DMS53 (cell line): ENCODE data around the gene THEMIS2.
"Not testable (repeated sequence)": the region's sequence is repeated elsewhere in the genome, so short reads cannot be mapped to it uniquely, and the experiment has no call there.

Experiments used
- DNase-seq: peaks from one replicate; lab custom pipeline; 2025; lab: John Stamatoyannopoulos, UW

The THEMIS2 gene

DNA sequence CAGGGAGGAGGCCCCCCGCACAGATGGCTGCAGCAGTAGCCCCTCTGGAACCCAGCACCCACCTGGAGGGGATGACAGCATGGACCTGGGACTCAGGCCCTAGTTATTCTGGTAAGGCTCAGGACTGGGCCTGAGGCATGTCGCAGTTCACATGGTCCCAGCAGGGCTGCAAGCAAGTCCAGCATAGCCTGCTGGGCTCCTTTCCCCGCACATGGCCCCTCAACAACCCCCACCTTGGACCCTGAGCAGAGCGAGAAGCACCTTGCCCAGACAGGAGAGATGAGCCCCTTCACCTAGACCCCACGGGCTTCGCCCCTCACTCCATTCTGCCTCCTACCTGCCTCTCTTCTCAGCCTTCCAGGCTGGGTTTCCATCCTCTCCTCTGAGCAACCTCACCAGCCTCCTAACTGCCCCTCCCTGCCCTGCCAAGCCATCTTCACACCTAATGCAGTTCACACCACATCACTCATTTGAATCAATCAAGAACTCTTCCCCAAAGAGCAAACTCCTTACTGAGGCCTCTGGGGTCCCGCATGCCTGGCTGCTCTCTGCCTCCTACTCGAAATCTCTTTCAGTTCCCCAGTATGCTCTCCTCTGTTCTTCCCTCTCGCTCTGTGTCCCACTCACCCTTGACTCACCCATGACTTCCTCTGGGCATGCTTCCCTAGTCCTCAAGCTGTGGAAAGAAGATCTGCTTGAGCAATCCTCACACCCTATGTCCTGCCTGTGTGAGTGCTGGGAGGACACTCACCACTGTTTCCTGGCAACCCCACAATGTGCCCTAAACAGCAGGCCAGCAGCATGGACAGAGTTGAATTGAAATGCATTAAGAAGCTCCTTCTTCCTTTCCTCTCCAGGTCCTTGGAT lies 9.4 kb upstream of the THEMIS2 start:
- peak; percentile 64 for DNase-seq

GRCh38 chr1:27863538-27863915 lies 8.8 kb upstream of the THEMIS2 start:
- no peak for DNase-seq

DNA sequence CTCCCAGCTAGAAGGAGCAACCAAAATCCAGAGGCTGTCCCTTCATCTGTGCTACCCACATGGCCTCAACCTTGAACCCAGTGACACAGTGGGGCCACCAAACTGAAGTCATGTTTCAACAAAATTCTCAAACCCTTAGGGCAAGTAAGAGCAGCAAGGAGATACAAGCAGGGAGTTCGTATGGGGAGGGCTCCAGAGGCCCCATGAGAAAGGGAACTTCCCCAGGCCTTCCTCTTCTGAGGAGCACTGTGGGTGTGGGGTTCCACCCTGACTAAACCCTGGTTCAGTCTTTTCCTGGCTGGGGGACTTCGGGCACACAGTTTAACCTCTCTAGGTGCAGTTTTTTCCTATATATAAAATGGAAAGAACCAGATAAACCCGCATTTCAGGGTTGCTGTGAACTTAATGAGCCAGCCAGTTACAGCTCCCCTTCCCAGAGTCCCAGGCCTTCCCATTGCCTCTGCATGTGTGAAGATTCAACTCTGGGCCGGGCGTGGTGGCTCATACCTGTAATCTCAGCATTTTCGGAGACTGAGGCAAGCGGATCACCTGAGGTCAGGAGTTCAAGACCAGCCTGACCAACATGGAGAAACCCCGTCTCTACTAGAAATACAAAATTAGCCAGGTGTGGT lies 8.0 kb upstream of the THEMIS2 start:
- peak; percentile 41 for DNase-seq

GRCh38 chr1:27865821-27866220 lies 6.5 kb upstream of the THEMIS2 start:
- no peak for DNase-seq

- no peak for DNase-seq
Observed at GRCh38 chr1:27868556-27868931, 3.8 kb upstream of the THEMIS2 start.

DNA sequence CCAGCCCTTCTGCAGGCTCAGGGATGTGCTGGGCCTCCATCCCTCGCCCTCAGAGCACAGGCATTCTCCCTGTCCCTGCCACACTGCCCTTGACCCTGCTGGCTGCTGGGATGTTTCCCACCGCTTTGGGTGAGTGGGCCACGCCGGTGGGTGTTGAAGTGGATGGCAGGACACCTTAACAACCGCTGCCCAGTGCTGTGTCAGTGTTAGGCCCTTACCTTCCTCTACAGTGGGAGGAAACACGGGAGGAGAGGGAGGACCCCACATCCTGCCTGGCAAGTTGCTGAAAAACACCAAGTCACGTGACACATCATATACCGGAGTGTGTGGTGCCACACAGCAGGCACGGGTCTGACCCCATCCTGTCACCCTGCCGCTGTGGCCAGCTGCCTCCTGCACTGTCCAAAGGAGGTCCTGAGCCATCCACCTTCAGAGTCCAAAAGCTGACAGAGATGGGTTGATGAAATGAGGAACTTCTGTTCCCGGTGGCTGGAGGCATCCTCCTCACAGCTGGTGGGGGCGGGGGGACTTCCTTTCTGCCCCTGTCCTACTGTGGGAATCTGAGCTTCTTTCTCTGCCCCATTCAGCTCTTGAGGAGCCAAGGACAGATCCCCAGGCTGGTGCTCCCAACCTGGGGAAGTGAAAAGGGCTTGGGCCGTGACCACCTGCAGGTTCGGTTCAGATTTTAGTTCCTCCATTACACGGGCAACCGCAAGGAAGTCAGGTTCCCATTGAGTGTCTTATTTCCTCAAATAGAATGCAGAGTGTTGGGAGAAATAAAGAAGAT lies 3.2 kb upstream of the THEMIS2 start:
- DNase-seq, result peak; percentile 45

DNA sequence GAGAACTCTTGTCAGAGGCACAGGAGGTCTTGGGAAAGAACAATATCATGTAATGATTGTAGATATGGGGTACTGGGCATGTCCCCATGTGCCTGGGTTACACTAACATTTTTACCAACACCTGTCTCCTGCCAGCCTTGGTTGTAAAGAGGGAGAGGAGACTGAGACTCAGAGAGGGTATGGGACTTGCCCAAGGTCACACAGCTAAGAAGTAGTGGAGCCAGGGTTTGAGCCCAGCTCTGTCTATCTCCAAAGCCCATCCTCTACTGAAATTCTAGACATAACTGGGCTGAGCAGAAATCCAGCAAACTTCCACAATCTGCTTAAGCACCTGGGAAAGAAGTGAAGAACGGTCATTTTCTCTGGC lies 2.6 kb upstream of the THEMIS2 start:
- DNase-seq, result peak; percentile 21

DNA sequence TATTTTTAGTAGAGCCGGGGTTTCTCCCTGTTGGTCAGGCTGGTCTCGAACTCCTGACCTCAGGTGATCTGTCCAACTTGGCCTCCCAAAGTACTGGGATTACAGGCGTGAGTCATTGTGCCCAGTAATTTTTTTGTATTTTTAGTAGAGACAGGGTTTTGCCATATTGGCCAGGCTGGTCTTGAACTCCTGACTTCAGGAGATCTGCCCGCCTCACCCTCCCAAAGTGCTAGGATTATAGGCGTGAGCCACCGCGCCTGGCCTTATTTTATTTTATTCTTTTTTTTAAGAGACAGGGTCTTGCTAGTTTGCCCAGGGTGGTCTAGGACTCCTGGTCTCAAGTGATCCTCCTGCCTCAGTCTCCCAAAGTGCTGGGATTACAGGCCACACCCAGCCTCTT lies 1.3 kb upstream of the THEMIS2 start:
- not testable (repeated sequence) for DNase-seq

DNA sequence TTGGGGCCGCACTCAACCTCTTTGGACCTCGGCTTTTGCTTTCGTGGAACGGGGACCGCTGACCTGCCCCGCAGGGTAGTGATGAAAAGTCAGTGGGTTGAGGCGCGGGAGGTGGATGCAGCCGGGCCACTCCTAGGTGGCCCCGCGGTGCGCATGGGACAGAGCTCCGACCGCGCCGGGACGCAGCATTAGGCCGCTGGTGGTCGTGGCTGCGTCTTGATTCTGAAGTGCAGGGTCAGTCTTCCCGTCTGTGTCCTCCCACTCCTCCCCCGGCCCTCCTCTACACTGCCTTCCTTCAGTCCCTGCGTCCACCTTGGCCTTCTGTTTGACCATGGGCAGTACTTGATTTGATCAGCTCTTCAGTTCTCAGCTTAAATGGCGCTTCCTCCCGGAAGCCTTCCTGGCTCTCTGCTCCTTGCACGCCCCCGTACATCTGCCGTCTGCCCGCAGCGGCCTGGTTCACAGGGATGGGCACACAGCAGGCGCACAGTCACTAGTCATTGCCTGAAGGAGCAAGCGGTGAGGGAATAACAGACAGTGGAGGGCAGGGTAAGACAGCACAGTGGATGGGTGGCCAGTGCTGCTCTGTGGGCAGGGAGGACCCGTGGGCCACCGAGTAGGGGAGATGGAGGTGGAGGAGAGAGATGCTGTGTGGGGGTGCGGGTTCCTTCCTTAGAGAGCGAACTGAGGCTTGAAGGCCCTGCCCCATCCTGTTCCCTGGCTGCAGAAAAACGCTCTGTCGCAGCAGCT lies 633 bp downstream of the THEMIS2 start:
- DNase-seq, result peak; percentile 75

GRCh38 chr1:27873671-27874384 lies 1.5 kb downstream of the THEMIS2 start:
- DNase-seq, result peak; percentile 45

- peak; percentile 35 for DNase-seq
Observed at GRCh38 chr1:27876341-27877114, 4.2 kb downstream of the THEMIS2 start.

DNA sequence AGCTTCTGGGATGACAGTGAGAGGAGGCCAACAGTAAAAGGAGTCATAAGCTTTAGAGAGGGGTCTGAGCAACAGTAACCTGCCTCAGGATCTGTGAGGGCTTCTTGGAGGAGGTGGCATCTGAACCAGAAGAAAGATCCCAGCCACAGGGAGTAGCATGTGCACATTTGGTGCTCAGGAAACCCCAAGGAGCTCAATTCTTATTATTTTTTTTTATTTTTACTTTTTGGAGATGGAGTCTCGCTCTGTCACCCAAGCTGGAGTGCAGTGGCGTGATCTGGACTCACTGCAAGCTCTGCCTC lies 4.7 kb downstream of the THEMIS2 start:
- no peak for DNase-seq

GRCh38 chr1:27878039-27878438 lies 5.7 kb downstream of the THEMIS2 start:
- no peak for DNase-seq

DNA sequence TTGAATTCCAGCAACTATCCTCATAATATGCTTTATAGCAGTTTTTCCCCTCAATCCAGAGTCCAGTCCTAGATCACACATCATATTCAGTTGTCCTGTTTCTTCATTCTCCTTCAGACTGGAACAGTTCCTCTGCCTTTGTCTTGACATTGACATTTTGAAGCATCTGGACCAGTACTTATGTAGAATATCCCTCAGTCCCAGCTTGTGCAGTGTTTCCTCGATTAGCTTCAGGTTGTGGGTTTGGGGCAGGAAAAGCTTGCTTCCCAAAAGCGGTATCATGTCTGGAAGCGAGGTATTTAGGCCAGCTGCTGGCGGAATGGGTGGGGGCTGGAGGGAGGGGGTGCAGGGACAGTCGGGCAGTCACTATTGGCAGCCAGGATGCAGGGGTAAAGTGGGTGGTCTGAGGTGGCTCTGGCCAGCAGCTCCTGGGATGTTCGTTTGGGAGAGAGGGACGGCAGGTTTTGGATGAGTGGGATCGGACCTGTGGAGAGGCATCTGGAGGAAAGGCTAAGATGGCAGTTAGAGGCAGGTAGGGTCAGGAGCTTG lies 6.5 kb downstream of the THEMIS2 start:
- DNase-seq, result no peak

DNA sequence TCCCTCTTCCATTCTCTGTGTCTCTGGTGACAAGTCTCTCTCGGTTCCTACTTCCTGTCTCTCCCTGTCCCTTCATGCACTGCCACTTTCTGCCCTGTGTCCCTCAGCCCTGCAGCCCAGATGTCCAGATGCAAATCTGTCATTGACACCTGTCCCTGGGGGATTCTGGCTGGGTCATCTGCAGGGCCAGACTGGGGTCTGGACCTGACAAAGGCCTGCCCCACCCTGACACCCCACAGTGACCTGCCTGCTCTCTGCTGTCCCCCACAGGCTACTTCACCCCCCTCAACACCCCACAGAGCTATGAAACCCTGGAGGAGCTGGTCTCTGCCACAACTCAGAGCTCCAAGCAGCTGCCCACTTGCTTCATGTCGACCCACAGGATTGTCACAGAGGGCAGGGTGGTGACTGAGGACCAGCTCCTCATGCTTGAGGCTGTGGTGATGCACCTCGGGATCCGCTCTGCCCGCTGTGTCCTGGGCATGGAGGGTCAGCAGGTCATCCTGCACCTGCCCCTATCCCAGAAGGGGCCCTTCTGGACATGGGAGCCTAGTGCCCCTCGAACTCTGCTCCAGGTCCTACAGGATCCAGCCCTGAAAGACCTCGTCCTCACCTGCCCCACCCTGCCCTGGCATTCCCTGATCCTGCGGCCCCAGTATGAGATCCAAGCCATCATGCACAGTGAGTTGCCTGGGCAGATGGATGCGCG lies 7.2 kb downstream of the THEMIS2 start:
- DNase-seq, result no peak

DNA sequence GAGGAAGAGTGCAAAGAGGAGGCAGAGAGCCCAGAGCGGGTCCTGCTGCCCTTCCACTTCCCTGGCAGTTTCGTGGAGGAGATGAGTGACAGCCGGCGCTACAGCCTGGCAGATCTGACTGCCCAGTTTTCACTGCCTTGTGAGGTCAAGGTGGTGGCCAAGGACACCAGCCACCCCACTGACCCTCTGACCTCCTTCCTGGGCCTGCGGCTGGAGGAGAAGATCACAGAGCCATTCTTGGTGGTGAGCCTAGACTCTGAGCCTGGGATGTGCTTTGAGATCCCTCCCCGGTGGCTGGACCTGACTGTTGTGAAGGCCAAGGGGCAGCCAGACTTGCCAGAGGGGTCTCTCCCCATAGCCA lies 10.2 kb downstream of the THEMIS2 start:
- DNase-seq, result no peak

DNA sequence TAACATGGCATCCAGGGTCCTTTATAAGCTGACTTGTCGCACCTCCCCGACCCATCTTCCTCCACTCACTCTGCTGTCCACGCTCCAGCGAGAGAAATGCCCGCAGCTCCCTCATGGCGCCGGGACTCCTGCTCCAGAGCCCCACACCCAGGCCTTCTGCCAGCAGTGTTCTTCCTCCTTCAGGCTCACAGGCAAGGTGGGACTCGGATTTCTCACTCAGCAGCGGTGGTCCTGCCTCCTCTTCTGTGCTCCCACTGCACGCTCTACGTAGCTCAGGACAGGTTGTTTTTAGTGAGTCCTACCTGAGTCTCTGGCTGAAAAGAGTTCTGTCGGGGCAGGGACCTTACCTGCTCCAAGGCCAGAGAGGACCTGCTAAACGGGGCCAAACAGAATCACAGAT lies 11.2 kb downstream of the THEMIS2 start:
- no peak for DNase-seq

DNA sequence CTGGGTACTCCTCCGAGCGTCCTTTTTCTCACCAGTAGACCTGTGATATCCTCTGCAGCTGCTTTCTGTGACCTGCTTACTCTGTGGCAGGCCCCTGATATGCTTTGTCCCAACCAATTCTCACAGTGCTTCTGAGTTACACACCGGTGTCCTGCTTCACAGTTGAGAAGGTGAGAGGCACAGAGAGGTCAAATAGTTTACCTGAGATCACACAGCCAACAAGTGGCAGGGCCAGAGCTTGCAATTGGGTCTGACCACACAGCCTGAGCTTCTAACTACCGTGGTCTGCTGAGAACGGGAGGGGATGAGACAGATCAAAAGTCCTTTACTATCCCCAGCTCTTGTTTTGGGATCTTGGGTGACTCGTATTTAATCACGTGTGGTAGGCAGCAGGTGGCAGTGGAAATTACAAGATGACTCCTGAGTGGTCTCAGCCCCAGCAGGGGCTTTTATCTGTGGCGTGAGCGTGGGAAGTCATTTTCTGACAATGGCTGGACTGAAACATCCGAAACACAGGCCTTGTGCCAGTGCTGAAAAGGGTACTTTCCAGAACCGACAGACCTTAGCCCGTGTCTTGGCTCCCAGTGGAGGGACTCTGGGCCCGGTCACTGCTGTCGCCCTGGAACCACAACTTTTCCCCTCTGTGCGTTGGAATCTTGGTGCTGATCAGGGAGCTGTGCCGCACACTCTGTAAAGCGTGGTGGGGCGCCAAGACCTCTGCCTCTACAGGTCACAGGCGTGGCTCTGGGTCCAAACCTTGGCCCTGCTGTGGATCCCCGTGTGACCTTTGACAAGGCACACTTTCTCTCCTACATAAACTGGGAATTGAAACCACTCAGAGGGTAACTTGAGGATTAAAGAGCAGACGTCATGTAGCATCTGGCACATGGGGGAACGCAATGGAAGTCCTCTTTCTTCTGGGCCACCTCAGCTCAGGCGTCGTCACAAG lies 11.9 kb downstream of the THEMIS2 start:
- DNase-seq, result no peak

GRCh38 chr1:27885114-27885528 lies 12.8 kb downstream of the THEMIS2 start:
- DNase-seq, result no peak
